Karpas-422 (cell line): ENCODE data around the gene SLAIN1. TPM values are rescaled to one million over a fixed set of nuclear protein-coding genes. Genes with fewer than 3 reads are reported as not detected.

ENCODE experiments used
- DNase-seq: peaks from one replicate; pipeline ENCODE4 v3.0.0-alpha.2; 2015
- H2AFZ ChIP-seq: fragments of 200-600 bp; sonication (generic); 2 replicates; pipeline ENCODE4 v1.6.1; 2014; ENCODE audit warnings: antibody characterized with exemption, low read length, mixed read lengths
- H3K27ac ChIP-seq: fragments of 200-600 bp; sonication (generic); 2 replicates; pipeline ENCODE4 v1.5.1; 2014; ENCODE audit warnings: mild to moderate bottlenecking, low read length, moderate library complexity
- H3K27me3 ChIP-seq: fragments of 200-600 bp; sonication (generic); 2 replicates; pipeline ENCODE4 v1.6.1; 2014; ENCODE audit warnings: low read length, mixed read lengths
- H3K36me3 ChIP-seq: fragments of 200-600 bp; sonication (generic); 2 replicates; pipeline ENCODE4 v1.6.1; 2014; ENCODE audit warnings: low read length, mixed read lengths; ENCODE audit not compliant: insufficient read depth
- H3K4me1 ChIP-seq: fragments of 200-600 bp; sonication (generic); 2 replicates; pipeline ENCODE4 v1.6.1; 2014; ENCODE audit warnings: mild to moderate bottlenecking, low read length, mixed read lengths
- H3K4me2 ChIP-seq: fragments of 200-600 bp; sonication (generic); 2 replicates; pipeline ENCODE4 v1.6.1; 2014; ENCODE audit warnings: low read length, low read depth, mild to moderate bottlenecking; ENCODE audit not compliant: poor library complexity, severe bottlenecking
- H3K4me3 ChIP-seq: fragments of 200-600 bp; sonication (generic); 2 replicates; pipeline ENCODE4 v1.5.1; 2014; ENCODE audit warnings: mild to moderate bottlenecking, antibody characterized with exemption, low read length, mixed read lengths
- H3K79me2 ChIP-seq: fragments of 200-600 bp; sonication (generic); 2 replicates; pipeline ENCODE4 v1.6.1; 2014; ENCODE audit warnings: mild to moderate bottlenecking, low read length, mixed read lengths
- H3K9ac ChIP-seq: fragments of 200-600 bp; sonication (generic); 2 replicates; pipeline ENCODE4 v1.6.0; 2014; ENCODE audit warnings: low read length
- H3K9me2 ChIP-seq: fragments of 200-600 bp; sonication (generic), shearing (Covaris generic); replicated peaks from 2 replicates; pipeline ENCODE4 v1.6.0; 2014; ENCODE audit warnings: mild to moderate bottlenecking, low read length, moderate library complexity; ENCODE audit not compliant: insufficient read depth
- H3K9me3 ChIP-seq: fragments of 300-700, 200-600 bp; sonication (generic); 2 replicates; pipeline ENCODE4 v1.6.1; 2014; ENCODE audit warnings: low read length, mixed read lengths
- H4K20me1 ChIP-seq: fragments of 200-600 bp; sonication (generic); 2 replicates; pipeline ENCODE4 v1.6.1; 2014; ENCODE audit warnings: mild to moderate bottlenecking, antibody characterized with exemption, low read length, low read depth; ENCODE audit not compliant: insufficient read depth
- small RNA-seq: library from RNA; depleted of rRNA; stranded (forward); fragments of <200 nt; gene quantifications from one replicate; pipeline ENCODE3, GENCODE V24; 2014
- total RNA-seq: library from RNA; depleted of rRNA; stranded (reverse); fragments of >200 nt; shearing (Covaris generic); gene quantifications from 2 replicates; pipeline ENCODE4 v1.2.3, GENCODE V29; 2014; ENCODE audit warnings: low replicate concordance; rRNA removed

The SLAIN1 gene
- total RNA-seq, 1 experiment from 2014 or later, result 7.1 TPM

- H2AFZ ChIP-seq, result no peak overlapping the region
- no peaks in the 10 kb centered on the region for H4K20me1 ChIP-seq
- H3K79me2 ChIP-seq, result no peaks in the 10 kb centered on the region
- H3K4me3 ChIP-seq, result no peak overlapping the region
- no peak for DNase-seq
- no peak overlapping the region for H3K27ac ChIP-seq
- no peaks in the 10 kb centered on the region for H3K9me2 ChIP-seq
- H3K4me1 ChIP-seq, result no peaks in the 10 kb centered on the region
- H3K27me3 ChIP-seq, result 0 out of 2 replicates have a peak, but pooled peaks cover 2% of the 10 kb centered on the region
- no peak overlapping the region for H3K9ac ChIP-seq
- H3K4me2 ChIP-seq, result no peak overlapping the region
- no peaks in the 10 kb centered on the region for H3K9me3 ChIP-seq
- H3K36me3 ChIP-seq, result no peaks in the 10 kb centered on the region
Measured at GRCh38 chr13:77810878-77811277, 113.4 kb downstream of the SLAIN1 start.

- H3K9me3 ChIP-seq, result no peaks in the 10 kb centered on the region
- H3K27ac ChIP-seq, result no peak overlapping the region
- no peaks in the 10 kb centered on the region for H3K79me2 ChIP-seq
- no peak overlapping the region for H3K4me2 ChIP-seq
- no peaks in the 10 kb centered on the region for H4K20me1 ChIP-seq
- no peak overlapping the region for H3K4me3 ChIP-seq
- DNase-seq, result no peak
- H3K36me3 ChIP-seq, result no peaks in the 10 kb centered on the region
- 0 out of 2 replicates have a peak, but pooled peaks cover 2% of the 10 kb centered on the region for H3K27me3 ChIP-seq
- no peaks in the 10 kb centered on the region for H3K9me2 ChIP-seq
- no peaks in the 10 kb centered on the region for H3K4me1 ChIP-seq
- H2AFZ ChIP-seq, result no peak overlapping the region
- no peak overlapping the region for H3K9ac ChIP-seq
Measured at GRCh38 chr13:77811381-77811780, 113.9 kb downstream of the SLAIN1 start.

- no peaks in the 10 kb centered on the region for H3K9me3 ChIP-seq
- H3K9ac ChIP-seq, result no peak overlapping the region
- no peaks in the 10 kb centered on the region for H3K4me1 ChIP-seq
- H3K79me2 ChIP-seq, result no peaks in the 10 kb centered on the region
- no peaks in the 10 kb centered on the region for H4K20me1 ChIP-seq
- no peak for DNase-seq
- no peak overlapping the region for H3K27ac ChIP-seq
- H3K36me3 ChIP-seq, result no peaks in the 10 kb centered on the region
- H3K4me3 ChIP-seq, result no peak overlapping the region
- no peaks in the 10 kb centered on the region for H3K9me2 ChIP-seq
- H3K4me2 ChIP-seq, result no peak overlapping the region
- H3K27me3 ChIP-seq, result 0 out of 2 replicates have a peak, but pooled peaks cover 2% of the 10 kb centered on the region
- H2AFZ ChIP-seq, result no peak overlapping the region
Measured at GRCh38 chr13:77811981-77812380, 114.5 kb downstream of the SLAIN1 start.

Small RNA genes within 50 kb of the gene (small RNA-seq; reads per million reads assigned to genes)
- gene MIR3665 (not detected), gene SPTLC1P5 (not detected)

Other genes starting within 250 kb of the SLAIN1 start
- gene SCEL, start 162.0 kb upstream of the SLAIN1 start, total RNA-seq, result not detected in 2 replicates
- gene EDNRB, start 221.1 kb downstream of the SLAIN1 start, total RNA-seq, result not detected in 2 replicates